HEK293 (cell line): ENCODE data around the gene CHMP4A.
A peak's percentile ranks its signal among the peaks of the same experiment; 100 is the strongest.

Experiments
- BCL11A ChIP-seq: fragments of 450-650 bp; formaldehyde crosslinking; IDR thresholded peaks from 2 replicates; pipeline ENCODE4 v1.5.1; 2016; ENCODE audit warnings: low read depth, missing biosample characterization, missing genetic modification characterization
- BCL11B ChIP-seq: fragments of 450-650 bp; formaldehyde crosslinking; IDR thresholded peaks from 2 replicates; pipeline ENCODE4 v1.5.1; 2016; ENCODE audit warnings: low read depth, missing biosample characterization, missing genetic modification characterization
- FEZF1 ChIP-seq: fragments of 450-650 bp; formaldehyde crosslinking; IDR thresholded peaks from 2 replicates; pipeline ENCODE4 v1.5.1; 2016; ENCODE audit warnings: missing biosample characterization, missing genetic modification characterization
- GLIS1 ChIP-seq: fragments of 450-650 bp; formaldehyde crosslinking; IDR thresholded peaks from 2 replicates; pipeline ENCODE4 v1.5.1; 2016; ENCODE audit warnings: missing biosample characterization, missing genetic modification characterization
- KLF1 ChIP-seq: fragments of 450-650 bp; formaldehyde crosslinking; IDR thresholded peaks from 2 replicates; pipeline ENCODE4 v1.5.1; 2016; ENCODE audit warnings: missing biosample characterization, missing genetic modification characterization
- KLF8 ChIP-seq: fragments of 450-650 bp; formaldehyde crosslinking; IDR thresholded peaks from 2 replicates; pipeline ENCODE4 v1.5.1; 2016; ENCODE audit warnings: missing biosample characterization, missing genetic modification characterization
- KLF9 ChIP-seq: fragments of 450-650 bp; formaldehyde crosslinking; IDR thresholded peaks from 2 replicates; pipeline ENCODE4 v1.5.1; 2016; ENCODE audit warnings: missing biosample characterization, missing genetic modification characterization, low read depth
- MYNN ChIP-seq: fragments of 450-650 bp; formaldehyde crosslinking; IDR thresholded peaks from 2 replicates; pipeline ENCODE4 v1.5.1; 2016; ENCODE audit warnings: missing biosample characterization, missing genetic modification characterization, borderline replicate concordance
- SP3 ChIP-seq: fragments of 450-650 bp; formaldehyde crosslinking; IDR thresholded peaks from 2 replicates; pipeline ENCODE4 v1.5.1; 2016; ENCODE audit warnings: missing biosample characterization, missing genetic modification characterization
- WT1 ChIP-seq: fragments of 450-650 bp; formaldehyde crosslinking; IDR thresholded peaks from 2 replicates; pipeline ENCODE4 v1.5.1; 2016; ENCODE audit warnings: missing biosample characterization, missing genetic modification characterization
- ZBTB10 ChIP-seq: fragments of 450-650 bp; formaldehyde crosslinking; IDR thresholded peaks from 2 replicates; pipeline ENCODE4 v1.5.1; 2016; ENCODE audit warnings: missing biosample characterization, missing genetic modification characterization
- ZBTB17 ChIP-seq: fragments of 450-650 bp; formaldehyde crosslinking; IDR thresholded peaks from 2 replicates; pipeline ENCODE4 v1.5.1; 2016; ENCODE audit warnings: missing biosample characterization, missing genetic modification characterization
- ZFHX2 ChIP-seq: fragments of 450-650 bp; formaldehyde crosslinking; conservative IDR thresholded peaks from 2 replicates; pipeline ENCODE4 v1.5.1; 2016; ENCODE audit warnings: missing biosample characterization, missing genetic modification characterization
- ZIC2 ChIP-seq: fragments of 450-650 bp; formaldehyde crosslinking; IDR thresholded peaks from 2 replicates; pipeline ENCODE4 v1.5.1; 2016; ENCODE audit warnings: missing biosample characterization, missing genetic modification characterization
- ZNF112 ChIP-seq: fragments of 450-650 bp; formaldehyde crosslinking; IDR thresholded peaks from 2 replicates; pipeline ENCODE4 v1.5.0; 2017; ENCODE audit warnings: missing biosample characterization, missing genetic modification characterization
- ZNF184 ChIP-seq: fragments of 450-650 bp; IDR thresholded peaks from 2 replicates; pipeline ENCODE4 v1.5.1; 2018; ENCODE audit warnings: missing biosample characterization, mild to moderate bottlenecking, missing genetic modification characterization
- ZNF280C ChIP-seq: fragments of 450-650 bp; formaldehyde crosslinking; IDR thresholded peaks from 2 replicates; pipeline ENCODE4 v1.5.1; 2016; ENCODE audit warnings: missing biosample characterization, missing genetic modification characterization
- ZNF37A ChIP-seq: fragments of 450-650 bp; IDR thresholded peaks from 2 replicates; pipeline ENCODE4 v1.5.1; 2018; ENCODE audit warnings: missing biosample characterization, missing genetic modification characterization
- ZNF404 ChIP-seq: fragments of 450-650 bp; formaldehyde crosslinking; IDR thresholded peaks from 2 replicates; pipeline ENCODE4 v1.5.1; 2017; ENCODE audit warnings: missing biosample characterization, missing genetic modification characterization
- ZNF521 ChIP-seq: fragments of 450-650 bp; formaldehyde crosslinking; IDR thresholded peaks from 2 replicates; pipeline ENCODE4 v1.5.1; 2017; ENCODE audit warnings: missing biosample characterization, mild to moderate bottlenecking, missing genetic modification characterization
- ZNF560 ChIP-seq: fragments of 450-650 bp; formaldehyde crosslinking; IDR thresholded peaks from 2 replicates; pipeline ENCODE4 v1.5.1; 2017; ENCODE audit warnings: missing biosample characterization, missing genetic modification characterization, borderline replicate concordance
- ZNF580 ChIP-seq: fragments of 450-650 bp; formaldehyde crosslinking; IDR thresholded peaks from 2 replicates; pipeline ENCODE4 v1.5.1; 2016; ENCODE audit warnings: missing biosample characterization, missing genetic modification characterization
- ZNF621 ChIP-seq: fragments of 450-650 bp; formaldehyde crosslinking; IDR thresholded peaks from 2 replicates; pipeline ENCODE4 v1.5.1; 2017; ENCODE audit warnings: missing biosample characterization, missing genetic modification characterization
- ZNF623 ChIP-seq: fragments of 450-650 bp; formaldehyde crosslinking; IDR thresholded peaks from 2 replicates; pipeline ENCODE4 v1.5.1; 2016; ENCODE audit warnings: missing biosample characterization, missing genetic modification characterization
- ZNF658 ChIP-seq: fragments of 450-650 bp; formaldehyde crosslinking; IDR thresholded peaks from 2 replicates; pipeline ENCODE4; 2016; ENCODE audit warnings: missing biosample characterization, missing genetic modification characterization
- ZNF76 ChIP-seq: fragments of 450-650 bp; formaldehyde crosslinking; IDR thresholded peaks from 2 replicates; pipeline ENCODE4; 2016; ENCODE audit warnings: low read depth, missing biosample characterization, missing genetic modification characterization, borderline replicate concordance
- ZNF776 ChIP-seq: fragments of 450-650 bp; formaldehyde crosslinking; IDR thresholded peaks from 2 replicates; pipeline ENCODE4 v1.5.0; 2017; ENCODE audit warnings: missing biosample characterization, missing genetic modification characterization, borderline replicate concordance
- TF ChIP-seq, protein P1 (sequence below): fragments of 450-650 bp; formaldehyde crosslinking; IDR thresholded peaks from 2 replicates; pipeline ENCODE4 v1.5.1; 2017; ENCODE audit warnings: missing biosample characterization, mild to moderate bottlenecking, missing genetic modification characterization, moderate library complexity
- TF ChIP-seq, protein P2 (sequence below): fragments of 450-650 bp; IDR thresholded peaks from 2 replicates; pipeline ENCODE4 v1.5.1; 2018; ENCODE audit warnings: missing biosample characterization, mild to moderate bottlenecking, missing genetic modification characterization
- TF ChIP-seq, protein P3 (sequence below): fragments of 450-650 bp; formaldehyde crosslinking; IDR thresholded peaks from 2 replicates; pipeline ENCODE4 v1.5.1; 2016; ENCODE audit warnings: missing biosample characterization, missing genetic modification characterization

Gene CHMP4A

GRCh38 chr14:24160850-24161804, 52.2 kb downstream of the CHMP4A start, which contains the start of gene IRF9 (continued):
- no peak for TF ChIP-seq ZBTB10 (tag by site-specific recombination)
- TF ChIP-seq MYNN (tag by site-specific recombination), result no peak
- TF ChIP-seq, protein P1, sequence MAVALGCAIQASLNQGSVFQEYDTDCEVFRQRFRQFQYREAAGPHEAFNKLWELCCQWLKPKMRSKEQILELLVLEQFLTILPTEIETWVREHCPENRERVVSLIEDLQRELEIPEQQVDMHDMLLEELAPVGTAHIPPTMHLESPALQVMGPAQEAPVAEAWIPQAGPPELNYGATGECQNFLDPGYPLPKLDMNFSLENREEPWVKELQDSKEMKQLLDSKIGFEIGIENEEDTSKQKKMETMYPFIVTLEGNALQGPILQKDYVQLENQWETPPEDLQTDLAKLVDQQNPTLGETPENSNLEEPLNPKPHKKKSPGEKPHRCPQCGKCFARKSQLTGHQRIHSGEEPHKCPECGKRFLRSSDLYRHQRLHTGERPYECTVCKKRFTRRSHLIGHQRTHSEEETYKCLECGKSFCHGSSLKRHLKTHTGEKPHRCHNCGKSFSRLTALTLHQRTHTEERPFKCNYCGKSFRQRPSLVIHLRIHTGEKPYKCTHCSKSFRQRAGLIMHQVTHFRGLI (tag by site-specific recombination), result peak; percentile 73; the same call in 1 of the 2 replicates
- TF ChIP-seq SP3 (tag by site-specific recombination), result peak; percentile 85
- no peak for TF ChIP-seq ZNF560 (tag by site-specific recombination)
- no peak for TF ChIP-seq BCL11A (tag by site-specific recombination)
- TF ChIP-seq ZNF404 (tag by site-specific recombination), result no peak
- TF ChIP-seq, protein P2, sequence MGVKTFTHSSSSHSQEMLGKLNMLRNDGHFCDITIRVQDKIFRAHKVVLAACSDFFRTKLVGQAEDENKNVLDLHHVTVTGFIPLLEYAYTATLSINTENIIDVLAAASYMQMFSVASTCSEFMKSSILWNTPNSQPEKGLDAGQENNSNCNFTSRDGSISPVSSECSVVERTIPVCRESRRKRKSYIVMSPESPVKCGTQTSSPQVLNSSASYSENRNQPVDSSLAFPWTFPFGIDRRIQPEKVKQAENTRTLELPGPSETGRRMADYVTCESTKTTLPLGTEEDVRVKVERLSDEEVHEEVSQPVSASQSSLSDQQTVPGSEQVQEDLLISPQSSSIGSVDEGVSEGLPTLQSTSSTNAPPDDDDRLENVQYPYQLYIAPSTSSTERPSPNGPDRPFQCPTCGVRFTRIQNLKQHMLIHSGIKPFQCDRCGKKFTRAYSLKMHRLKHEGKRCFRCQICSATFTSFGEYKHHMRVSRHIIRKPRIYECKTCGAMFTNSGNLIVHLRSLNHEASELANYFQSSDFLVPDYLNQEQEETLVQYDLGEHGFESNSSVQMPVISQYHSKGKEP (tag by site-specific recombination), result no peak
- peak; percentile 86 for TF ChIP-seq ZIC2 (tag by site-specific recombination)
- TF ChIP-seq BCL11B (tag by site-specific recombination), result no peak
- peak; percentile 98 for TF ChIP-seq GLIS1
- TF ChIP-seq ZNF184, result peak; percentile 86
- TF ChIP-seq ZNF621 (tag by site-specific recombination), result no peak
- TF ChIP-seq ZFHX2 (tag by site-specific recombination), result peak; percentile 55
- peak; percentile 90 for TF ChIP-seq KLF8
- TF ChIP-seq ZNF623, result 0 out of 2 replicates have a peak, but pooled peaks have one; percentile 13
- no peak for TF ChIP-seq ZNF37A (tag by site-specific recombination)
- TF ChIP-seq ZBTB17 (tag by site-specific recombination), result peak; percentile 92
- TF ChIP-seq, protein P3, sequence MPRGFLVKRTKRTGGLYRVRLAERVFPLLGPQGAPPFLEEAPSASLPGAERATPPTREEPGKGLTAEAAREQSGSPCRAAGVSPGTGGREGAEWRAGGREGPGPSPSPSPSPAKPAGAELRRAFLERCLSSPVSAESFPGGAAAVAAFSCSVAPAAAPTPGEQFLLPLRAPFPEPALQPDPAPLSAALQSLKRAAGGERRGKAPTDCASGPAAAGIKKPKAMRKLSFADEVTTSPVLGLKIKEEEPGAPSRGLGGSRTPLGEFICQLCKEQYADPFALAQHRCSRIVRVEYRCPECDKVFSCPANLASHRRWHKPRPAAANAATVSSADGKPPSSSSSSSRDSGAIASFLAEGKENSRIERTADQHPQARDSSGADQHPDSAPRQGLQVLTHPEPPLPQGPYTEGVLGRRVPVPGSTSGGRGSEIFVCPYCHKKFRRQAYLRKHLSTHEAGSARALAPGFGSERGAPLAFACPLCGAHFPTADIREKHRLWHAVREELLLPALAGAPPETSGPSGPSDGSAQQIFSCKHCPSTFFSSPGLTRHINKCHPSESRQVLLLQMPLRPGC (tag by site-specific recombination), result peak; percentile 84
- TF ChIP-seq FEZF1 (tag by site-specific recombination), result no peak
- peak; percentile 78 for TF ChIP-seq KLF1 (tag by site-specific recombination)
- no peak for TF ChIP-seq ZNF112 (tag by site-specific recombination)
- TF ChIP-seq ZNF280C (tag by site-specific recombination), result no peak
- TF ChIP-seq WT1 (tag by site-specific recombination), result peak; percentile 72
- TF ChIP-seq ZNF580 (tag by site-specific recombination), result no peak
- TF ChIP-seq ZNF776, result no peak
- no peak for TF ChIP-seq ZNF521 (tag by site-specific recombination)
- TF ChIP-seq KLF9, result peak; percentile 9; the same call in 1 of the 2 replicates
- no peak for TF ChIP-seq ZNF658
- peak; percentile 50; the same call in 1 of the 2 replicates for TF ChIP-seq ZNF76 (tag by site-specific recombination)
